ENCODE results near the gene TEX10.
A peak's percentile ranks its signal among the peaks of the same experiment; 100 is the strongest.
"Not testable (repeated sequence)": the region's sequence is repeated elsewhere in the genome, so short reads cannot be mapped to it uniquely, and the experiment has no call there.

Gene TEX10

GRCh38 chr9:100352727-100353505 is at the start of gene TEX10:
Gene TEX10, minus strand, starts transcription at chr9:100352942. Its CDS starts 3,579 bp downstream, at chr9:100349363.
- in situ Hi-C loops (cut with MboI; ENCODE audit: low pct_unique_long_range_greater_than_20kb, low sequenced_read_pairs): no loop called here
- DNase-seq: peak; percentile 94

- no peak for DNase-seq
- in situ Hi-C loops (cut with MboI; ENCODE audit: low pct_unique_long_range_greater_than_20kb, low sequenced_read_pairs): no loop called here
Measured at GRCh38 chr9:100401042-100401441, 48.3 kb upstream of the TEX10 start.

GRCh38 chr9:100397529-100398266 is 45.0 kb upstream of the TEX10 start:
- in situ Hi-C loops (cut with MboI; ENCODE audit: low pct_unique_long_range_greater_than_20kb, low sequenced_read_pairs): no loop called here
- DNase-seq: no peak

GRCh38 chr9:100396769-100397168 is 44.0 kb upstream of the TEX10 start:
- in situ Hi-C loops (cut with MboI; ENCODE audit: low pct_unique_long_range_greater_than_20kb, low sequenced_read_pairs): no loop called here
- DNase-seq: no peak

- DNase-seq: peak; percentile 45
- in situ Hi-C loops (cut with MboI; ENCODE audit: low pct_unique_long_range_greater_than_20kb, low sequenced_read_pairs): no loop called here
Measured at GRCh38 chr9:100394816-100395215, 42.1 kb upstream of the TEX10 start.

- in situ Hi-C loops (cut with MboI; ENCODE audit: low pct_unique_long_range_greater_than_20kb, low sequenced_read_pairs): no loop called here
- DNase-seq: no peak
Measured at GRCh38 chr9:100394032-100394695, 41.4 kb upstream of the TEX10 start.

GRCh38 chr9:100392989-100393388 is 40.2 kb upstream of the TEX10 start:
- in situ Hi-C loops (cut with MboI; ENCODE audit: low pct_unique_long_range_greater_than_20kb, low sequenced_read_pairs); DNase-seq: not testable (repeated sequence)

GRCh38 chr9:100379862-100380261 is 27.1 kb upstream of the TEX10 start:
- no peak for DNase-seq
- in situ Hi-C loops (cut with MboI; ENCODE audit: low pct_unique_long_range_greater_than_20kb, low sequenced_read_pairs): no loop called here

- in situ Hi-C loops (cut with MboI; ENCODE audit: low pct_unique_long_range_greater_than_20kb, low sequenced_read_pairs): no loop called here
- peak; percentile 75 for DNase-seq
Measured at GRCh38 chr9:100377015-100377414, 24.3 kb upstream of the TEX10 start.

- DNase-seq: no peak
- in situ Hi-C loops (cut with MboI; ENCODE audit: low pct_unique_long_range_greater_than_20kb, low sequenced_read_pairs): no loop called here
Measured at GRCh38 chr9:100375658-100376057, 22.9 kb upstream of the TEX10 start.

GRCh38 chr9:100372648-100373047 is 19.9 kb upstream of the TEX10 start:
- DNase-seq: no peak
- in situ Hi-C loops (cut with MboI; ENCODE audit: low pct_unique_long_range_greater_than_20kb, low sequenced_read_pairs): no loop called here

- in situ Hi-C loops (cut with MboI; ENCODE audit: low pct_unique_long_range_greater_than_20kb, low sequenced_read_pairs): no loop called here
- DNase-seq: no peak
Measured at GRCh38 chr9:100370064-100370723, 17.5 kb upstream of the TEX10 start.

GRCh38 chr9:100368672-100369071 is 15.9 kb upstream of the TEX10 start:
- no peak for DNase-seq
- in situ Hi-C loops (cut with MboI; ENCODE audit: low pct_unique_long_range_greater_than_20kb, low sequenced_read_pairs): no loop called here

- no peak for DNase-seq
- in situ Hi-C loops (cut with MboI; ENCODE audit: low pct_unique_long_range_greater_than_20kb, low sequenced_read_pairs): no loop called here
Measured at GRCh38 chr9:100366121-100366520, 13.4 kb upstream of the TEX10 start.

- DNase-seq: no peak
- in situ Hi-C loops (cut with MboI; ENCODE audit: low pct_unique_long_range_greater_than_20kb, low sequenced_read_pairs): no loop called here
Measured at GRCh38 chr9:100364013-100364412, 11.3 kb upstream of the TEX10 start.

GRCh38 chr9:100359057-100359456 is 6.3 kb upstream of the TEX10 start:
- in situ Hi-C loops (cut with MboI; ENCODE audit: low pct_unique_long_range_greater_than_20kb, low sequenced_read_pairs): no loop called here

GRCh38 chr9:100357501-100357900 is 4.8 kb upstream of the TEX10 start:
- DNase-seq: peak; percentile 71
- in situ Hi-C loops (cut with MboI; ENCODE audit: low pct_unique_long_range_greater_than_20kb, low sequenced_read_pairs): no loop called here

More at GRCh38 chr9:100359057-100359456, 6.3 kb upstream of the TEX10 start:
- DNase-seq: no peak

GRCh38 chr9:100355561-100355960 is 2.8 kb upstream of the TEX10 start:
- peak; percentile 43 for DNase-seq
- in situ Hi-C loops (cut with MboI; ENCODE audit: low pct_unique_long_range_greater_than_20kb, low sequenced_read_pairs): no loop called here

GRCh38 chr9:100354121-100354800 is 1.5 kb upstream of the TEX10 start:
- in situ Hi-C loops (cut with MboI; ENCODE audit: low pct_unique_long_range_greater_than_20kb, low sequenced_read_pairs): no loop called here
- peak; percentile 52 for DNase-seq
